Measurements from ENCODE around the gene IMPDH2.

Gene IMPDH2

DNA sequence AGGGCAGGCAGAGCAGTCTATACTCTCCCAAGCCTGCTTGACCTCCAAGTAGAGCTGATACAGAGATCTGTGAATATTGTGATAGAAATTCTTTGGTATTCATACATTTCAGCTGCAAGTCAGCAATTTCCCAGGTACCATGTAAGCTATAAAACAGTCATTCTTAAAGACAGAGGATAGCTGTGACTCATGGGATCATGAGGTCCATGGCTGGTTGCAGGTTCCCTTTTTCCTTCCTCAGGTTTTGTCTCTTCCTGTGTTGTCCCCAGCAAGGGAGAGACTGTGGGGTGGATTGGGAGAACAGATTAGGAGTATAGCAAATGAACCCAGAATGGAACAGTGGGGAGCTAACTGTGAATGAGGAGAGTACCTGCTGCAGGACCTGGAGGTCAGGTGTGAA is 44.5 kb downstream of the IMPDH2 start:
- DNase-seq (ENCODE audit: extremely low read depth in 1 of 2, low read depth in 1 of 2), result no peak

DNA sequence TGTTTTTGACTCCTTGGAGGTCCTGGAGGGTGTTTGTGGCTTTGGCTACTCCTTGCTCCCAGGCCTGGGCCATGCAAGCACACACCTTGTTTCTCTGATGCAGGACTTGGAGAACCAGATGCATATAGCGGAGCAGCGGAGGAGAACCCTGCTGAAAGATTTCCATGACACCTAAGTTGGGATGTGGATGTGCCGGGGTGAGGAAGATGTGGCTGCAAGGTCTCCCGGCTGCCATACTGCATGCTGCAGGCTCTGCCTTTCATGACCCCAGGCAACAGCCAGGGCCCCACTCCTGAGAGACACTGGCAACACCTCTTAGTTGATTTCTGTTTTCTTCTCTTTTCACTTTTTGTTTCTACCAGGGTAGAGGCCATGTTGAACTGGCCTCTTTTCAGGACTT is 46.1 kb downstream of the IMPDH2 start:
- DNase-seq (ENCODE audit: extremely low read depth in 1 of 2, low read depth in 1 of 2), result no peak

DNA sequence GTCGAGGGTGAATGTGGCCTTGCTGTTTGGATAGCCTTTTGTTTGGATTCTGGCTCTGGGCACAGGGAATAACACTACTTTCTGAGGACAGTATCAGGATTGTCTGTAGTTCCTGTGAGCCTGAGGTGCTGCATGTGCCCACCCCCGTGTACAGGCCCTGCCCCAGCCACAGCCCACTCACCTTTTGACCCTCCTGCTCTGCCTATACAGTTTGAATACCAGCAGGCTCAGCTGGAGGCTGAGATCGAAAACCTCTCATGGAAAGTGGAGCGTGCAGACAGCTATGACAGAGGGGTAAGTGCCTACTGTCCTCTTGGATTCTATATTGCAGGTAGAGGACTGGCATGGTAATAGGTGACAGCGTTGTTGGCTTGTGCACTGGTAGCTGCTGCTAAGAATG is 46.5 kb downstream of the IMPDH2 start:
- no peak for DNase-seq (ENCODE audit: extremely low read depth in 1 of 2, low read depth in 1 of 2)

DNA sequence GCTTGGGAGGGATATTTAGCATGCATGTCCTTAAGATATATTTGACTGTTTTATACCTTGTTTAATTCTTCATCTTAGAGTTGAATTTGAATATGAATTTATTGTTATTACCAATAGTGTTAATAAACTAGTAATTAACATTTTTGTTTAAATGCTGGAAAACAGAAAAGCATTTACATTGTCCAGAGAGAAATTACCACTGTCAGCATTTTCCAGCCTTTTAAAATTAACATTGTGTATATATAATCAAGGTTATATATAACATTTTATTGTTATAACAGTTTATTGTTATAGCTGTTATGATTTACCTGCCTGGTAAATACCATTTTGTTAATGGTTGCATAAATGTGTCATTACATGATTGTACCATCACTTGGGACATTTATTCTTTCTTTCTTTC is 47.2 kb downstream of the IMPDH2 start:
- DNase-seq (ENCODE audit: extremely low read depth in 1 of 2, low read depth in 1 of 2), result no peak

DNA sequence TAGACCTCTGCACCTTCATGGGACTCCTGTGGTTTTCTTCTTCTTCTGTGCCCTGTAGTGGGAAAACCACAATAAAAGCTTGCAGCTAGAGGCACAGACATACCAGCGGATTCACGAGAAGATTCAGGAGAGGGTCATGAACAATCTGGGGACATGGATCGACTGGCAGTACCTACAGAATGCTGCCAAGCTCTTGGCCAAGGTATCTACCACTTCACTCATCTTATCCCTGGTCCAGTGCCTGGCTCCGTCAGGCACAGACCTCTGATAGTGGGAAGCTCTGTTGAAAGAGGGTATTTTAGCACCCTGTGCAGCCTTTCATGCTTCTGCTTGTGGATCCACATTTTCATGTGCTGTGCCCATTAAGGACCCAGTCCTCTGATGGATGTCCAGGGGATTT is 48.9 kb downstream of the IMPDH2 start:
- no peak for DNase-seq (ENCODE audit: extremely low read depth in 1 of 2, low read depth in 1 of 2)

DNA sequence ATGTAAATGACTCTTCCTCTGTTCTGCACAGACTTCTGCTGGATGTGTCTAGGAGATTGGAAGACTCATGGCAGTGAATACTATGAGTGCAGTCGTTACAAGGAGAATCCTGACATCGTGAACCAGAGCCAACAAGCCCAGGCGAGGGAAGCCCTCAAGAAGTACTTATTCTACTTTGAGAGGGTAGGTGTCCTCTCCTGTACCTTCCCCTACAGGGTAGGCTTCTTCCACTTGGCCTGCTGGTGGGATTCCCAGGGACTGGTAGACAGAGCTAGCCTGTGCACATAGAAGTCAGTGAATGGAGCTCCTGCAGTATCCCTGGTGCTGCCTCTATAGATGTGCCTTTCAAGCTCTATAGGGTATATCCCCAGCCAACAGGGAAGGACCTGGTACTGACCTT is 49.7 kb downstream of the IMPDH2 start:
- no peak for DNase-seq (ENCODE audit: extremely low read depth in 1 of 2, low read depth in 1 of 2)
